A673 (cell line): ENCODE results near the gene BCAS1. TPM values are rescaled to one million over a fixed set of nuclear protein-coding genes. Genes with fewer than 3 reads are reported as not detected.

Source experiments
- BruUV-seq: library from RNA; stranded (reverse); fragments of 400-500 nt; replicated peaks from 2 replicates; lab custom pipeline; 2021; lab: Mats Ljungman, UMichigan
- CTCF ChIA-PET: fragments of 300-600 bp; sonication (Branson Sonifier 250); formaldehyde crosslinking; loops from one replicate; lab custom pipeline; 2022; ENCODE audit warnings: antibody characterized with exemption; lab: Charles Lee
- POLR2A ChIA-PET: fragments of 300-600 bp; sonication (Branson Sonifier 250); formaldehyde crosslinking; loops from one replicate; lab custom pipeline; 2022; ENCODE audit warnings: antibody characterized with exemption; ENCODE audit not compliant: low non-redundant PET; lab: Charles Lee
- DNase-seq: peaks from one replicate; pipeline ENCODE4 v3.0.0-alpha.2; 2015; ENCODE audit warnings: low spot score
- H3K27ac ChIP-seq: fragments of 200-600 bp; sonication (generic); 2 replicates; pipeline ENCODE4 v1.5.1; 2016; ENCODE audit warnings: mixed run types, low read depth, mild to moderate bottlenecking, mixed read lengths, antibody characterized with exemption, low read length; ENCODE audit not compliant: poor library complexity, severe bottlenecking
- H3K27me3 ChIP-seq: fragments of 200-600 bp; sonication (generic); replicated peaks from 2 replicates; pipeline ENCODE4 v1.6.1; 2017; ENCODE audit warnings: mixed run types, low read depth, mild to moderate bottlenecking, mixed read lengths, antibody characterized with exemption, low read length; ENCODE audit not compliant: insufficient read depth, poor library complexity
- H3K36me3 ChIP-seq: fragments of 200-600 bp; sonication (generic); 2 replicates; pipeline ENCODE4 v1.6.1; 2016; ENCODE audit warnings: mixed run types, mild to moderate bottlenecking, mixed read lengths, antibody characterized with exemption, low read length; ENCODE audit not compliant: insufficient read depth, poor library complexity, severe bottlenecking
- H3K4me1 ChIP-seq: fragments of 200-600 bp; sonication (generic); 2 replicates; pipeline ENCODE4 v1.6.1; 2017; ENCODE audit warnings: mixed run types, mild to moderate bottlenecking, mixed read lengths, antibody characterized with exemption, low read length; ENCODE audit not compliant: insufficient read depth, poor library complexity, severe bottlenecking
- H3K4me3 ChIP-seq: fragments of 200-600 bp; sonication (generic); 2 replicates; pipeline ENCODE4 v1.5.1; 2016; ENCODE audit warnings: low read depth, mixed run types, mild to moderate bottlenecking, mixed read lengths, low read length; ENCODE audit not compliant: poor library complexity, severe bottlenecking
- H3K9me3 ChIP-seq: fragments of 200-600 bp; sonication (generic); 2 replicates; pipeline ENCODE4 v1.6.1; 2016; ENCODE audit warnings: mixed run types, low read depth, mild to moderate bottlenecking, mixed read lengths, antibody characterized with exemption, low read length; ENCODE audit not compliant: poor library complexity, severe bottlenecking
- EZH2 ChIP-seq: fragments of 200-600 bp; sonication (generic); IDR thresholded peaks from 2 replicates; pipeline ENCODE4 v1.6.1; 2017; ENCODE audit warnings: borderline replicate concordance, low read depth, mild to moderate bottlenecking, mixed read lengths, antibody characterized with exemption, low read length; ENCODE audit not compliant: poor library complexity, severe bottlenecking
- intact Hi-C: fragments of 100-400 bp; cut with micrococcal nuclease; formaldehyde crosslinking; loops from one replicate; pipeline ENCODE4 v1.10.0; 2022; ENCODE audit not compliant: unreplicated experiment
- total RNA-seq: library from RNA; stranded (reverse); gene quantifications from 2 replicates; pipeline ENCODE4 v1.2.3, GENCODE V29; 2021
- TF ChIP-seq, protein P1 (sequence below): fragments of 300-800, 200-600 bp; sonication (generic); conservative IDR thresholded peaks from 2 replicates; pipeline ENCODE4 v1.5.1; 2017; ENCODE audit warnings: low read depth, mild to moderate bottlenecking, antibody characterized with exemption, low read length, moderate library complexity, mixed read lengths

The BCAS1 gene
- total RNA-seq, 1 experiment from 2014 or later, result 1.4 TPM

DNA sequence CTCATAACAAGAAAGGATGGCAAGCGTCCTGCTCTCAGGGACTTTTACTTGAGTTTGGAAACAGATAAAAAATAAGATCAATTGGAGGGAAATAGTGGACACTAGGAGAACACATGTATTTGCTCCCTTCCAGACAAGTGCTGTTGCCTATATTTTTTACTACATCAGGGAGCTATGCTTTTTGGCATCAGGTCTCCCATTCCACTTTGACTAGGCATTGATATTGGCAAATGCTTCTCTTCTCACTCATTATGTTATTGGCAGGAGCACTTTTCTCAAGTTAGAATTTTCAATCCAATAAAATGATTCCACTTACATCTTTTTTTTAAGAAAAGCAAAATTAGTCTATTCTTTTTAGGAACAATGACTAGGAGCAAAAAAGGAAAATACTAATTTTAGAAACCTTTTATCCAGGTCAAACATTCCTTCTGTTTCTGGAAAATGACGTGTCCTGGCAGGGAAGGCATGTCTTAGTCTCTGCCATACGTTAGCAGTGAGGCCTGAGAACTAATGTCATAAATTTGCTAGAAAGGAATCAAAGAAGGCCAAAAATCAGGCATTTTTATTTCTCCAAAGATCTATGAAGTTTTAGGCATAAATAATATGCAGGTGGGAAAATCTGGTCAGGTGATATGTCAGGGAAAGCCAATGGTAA, 21.4 kb downstream of the BCAS1 start:
- no peak for DNase-seq
- CTCF ChIA-PET, result no interaction called here
- BruUV-seq, result no TSS peak

DNA sequence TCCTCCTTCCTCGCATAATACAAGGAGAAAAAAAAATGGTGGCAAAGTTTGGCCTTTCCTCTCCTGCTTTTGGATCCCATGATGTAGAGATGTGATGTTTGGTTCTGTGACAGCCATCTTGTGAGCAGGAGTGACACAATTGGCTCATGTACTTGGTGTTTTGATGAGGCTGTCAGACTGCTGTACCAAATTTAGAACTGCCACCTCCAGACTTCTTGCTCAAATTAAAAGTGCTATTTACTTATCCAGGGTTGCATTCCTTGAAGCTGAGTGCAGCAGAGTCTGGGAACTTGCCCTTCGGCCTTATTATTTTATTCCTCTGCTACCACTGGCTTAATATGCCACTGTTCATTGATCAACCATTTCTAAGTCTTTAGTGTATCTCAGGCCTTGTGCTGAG, 21.9 kb downstream of the BCAS1 start:
- Histone ChIP-seq H3K27ac (no peak overlapping the region), H3K4me3 (no peak overlapping the region), H3K9me3 (no peaks in the 10 kb centered on the region), H3K27me3 (no peaks in the 10 kb centered on the region), H3K4me1 (no peaks in the 10 kb centered on the region), H3K36me3 (no peaks in the 10 kb centered on the region)
- intact Hi-C loops, result no loop called here
- BruUV-seq, result no TSS peak
- no peak for DNase-seq
- POLR2A ChIA-PET, result interaction anchor here (0.6 kb wide), 1 partner anchor 50 kb away, joined by 3 read pairs; no protein-coding TSS in a partner anchor
- no peak for TF ChIP-seq EZH2
- TF ChIP-seq, protein P1, sequence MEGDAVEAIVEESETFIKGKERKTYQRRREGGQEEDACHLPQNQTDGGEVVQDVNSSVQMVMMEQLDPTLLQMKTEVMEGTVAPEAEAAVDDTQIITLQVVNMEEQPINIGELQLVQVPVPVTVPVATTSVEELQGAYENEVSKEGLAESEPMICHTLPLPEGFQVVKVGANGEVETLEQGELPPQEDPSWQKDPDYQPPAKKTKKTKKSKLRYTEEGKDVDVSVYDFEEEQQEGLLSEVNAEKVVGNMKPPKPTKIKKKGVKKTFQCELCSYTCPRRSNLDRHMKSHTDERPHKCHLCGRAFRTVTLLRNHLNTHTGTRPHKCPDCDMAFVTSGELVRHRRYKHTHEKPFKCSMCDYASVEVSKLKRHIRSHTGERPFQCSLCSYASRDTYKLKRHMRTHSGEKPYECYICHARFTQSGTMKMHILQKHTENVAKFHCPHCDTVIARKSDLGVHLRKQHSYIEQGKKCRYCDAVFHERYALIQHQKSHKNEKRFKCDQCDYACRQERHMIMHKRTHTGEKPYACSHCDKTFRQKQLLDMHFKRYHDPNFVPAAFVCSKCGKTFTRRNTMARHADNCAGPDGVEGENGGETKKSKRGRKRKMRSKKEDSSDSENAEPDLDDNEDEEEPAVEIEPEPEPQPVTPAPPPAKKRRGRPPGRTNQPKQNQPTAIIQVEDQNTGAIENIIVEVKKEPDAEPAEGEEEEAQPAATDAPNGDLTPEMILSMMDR, result no peak
- CTCF ChIA-PET, result no interaction called here

More for the DNA sequence above, 21.4 kb downstream of the BCAS1 start:
- Histone ChIP-seq H3K36me3 (no peaks in the 10 kb centered on the region), H3K4me1 (no peaks in the 10 kb centered on the region), H3K4me3 (no peak overlapping the region), H3K27ac (no peak overlapping the region), H3K9me3 (no peaks in the 10 kb centered on the region), H3K27me3 (no peaks in the 10 kb centered on the region)
- intact Hi-C loops, result no loop called here
- no peak for TF ChIP-seq EZH2
- POLR2A ChIA-PET, result interaction anchor here (0.6 kb wide), 1 partner anchor 50 kb away, joined by 3 read pairs; no protein-coding TSS in a partner anchor

DNA sequence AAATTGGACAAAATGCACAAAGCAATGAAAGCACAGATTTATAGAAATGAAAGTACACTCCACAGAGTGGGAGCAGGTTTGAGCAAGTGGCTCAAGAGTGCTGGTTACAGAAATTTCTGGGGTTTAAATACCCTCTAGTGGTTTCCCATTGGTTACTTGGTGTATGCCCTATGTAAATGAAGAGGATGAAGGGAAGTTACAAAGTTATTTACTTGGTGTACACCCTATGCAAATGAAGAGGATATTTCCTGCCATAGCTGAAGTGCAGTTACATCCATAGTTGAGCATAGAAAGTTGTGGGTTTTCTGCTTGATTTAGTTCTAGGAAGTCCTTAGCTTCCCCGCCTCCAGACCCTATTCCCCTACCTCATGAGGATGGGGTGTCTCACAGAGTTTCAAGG, 22.7 kb downstream of the BCAS1 start:
- DNase-seq, result no peak
- no peaks in the 10 kb centered on the region for H3K4me1 ChIP-seq
- no peak overlapping the region for H3K27ac ChIP-seq
- CTCF ChIA-PET, result no interaction called here
- POLR2A ChIA-PET, result no interaction called here
- no peaks in the 10 kb centered on the region for H3K36me3 ChIP-seq
- TF ChIP-seq, protein P1, result no peak
- TF ChIP-seq EZH2, result no peak
- H3K9me3 ChIP-seq, result no peaks in the 10 kb centered on the region
- no TSS peak for BruUV-seq
- no peak overlapping the region for H3K4me3 ChIP-seq
- no peaks in the 10 kb centered on the region for H3K27me3 ChIP-seq
- intact Hi-C loops, result no loop called here

DNA sequence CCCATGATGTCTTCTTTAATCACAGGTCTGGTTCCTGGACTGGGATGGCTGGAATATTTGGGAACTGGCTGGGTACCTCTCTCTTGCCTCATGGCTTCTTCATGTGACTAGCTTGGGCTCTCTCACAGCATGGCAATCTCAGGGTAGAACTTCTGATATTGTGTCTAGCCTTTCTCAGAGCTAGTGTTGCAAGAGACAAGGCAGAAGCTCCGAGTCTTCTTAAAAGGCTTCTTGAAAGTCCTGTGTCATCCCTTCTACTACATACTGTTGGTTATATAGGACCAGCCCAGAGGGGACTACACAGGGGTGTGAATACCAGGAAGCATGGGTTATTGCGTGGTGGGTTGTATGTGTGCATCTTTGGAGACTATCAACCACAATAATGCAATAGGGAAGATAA, 23.3 kb downstream of the BCAS1 start:
- Histone ChIP-seq H3K4me1 (no peaks in the 10 kb centered on the region), H3K27me3 (no peaks in the 10 kb centered on the region), H3K4me3 (no peak overlapping the region), H3K36me3 (no peaks in the 10 kb centered on the region), H3K27ac (no peak overlapping the region), H3K9me3 (no peaks in the 10 kb centered on the region)
- intact Hi-C loops, result no loop called here
- TF ChIP-seq EZH2, result no peak
- TF ChIP-seq, protein P1, result no peak
- BruUV-seq, result no TSS peak
- ChIA-PET POLR2A (no interaction called here), CTCF (no interaction called here)
- DNase-seq, result no peak
